ENCODE measurements around the gene UMAD1. TPM values are rescaled to one million over a fixed set of nuclear protein-coding genes. Genes with fewer than 3 reads are reported as not detected.

The UMAD1 gene
- 3.7 and 3.9 TPM in 2 replicates for total RNA-seq

DNA sequence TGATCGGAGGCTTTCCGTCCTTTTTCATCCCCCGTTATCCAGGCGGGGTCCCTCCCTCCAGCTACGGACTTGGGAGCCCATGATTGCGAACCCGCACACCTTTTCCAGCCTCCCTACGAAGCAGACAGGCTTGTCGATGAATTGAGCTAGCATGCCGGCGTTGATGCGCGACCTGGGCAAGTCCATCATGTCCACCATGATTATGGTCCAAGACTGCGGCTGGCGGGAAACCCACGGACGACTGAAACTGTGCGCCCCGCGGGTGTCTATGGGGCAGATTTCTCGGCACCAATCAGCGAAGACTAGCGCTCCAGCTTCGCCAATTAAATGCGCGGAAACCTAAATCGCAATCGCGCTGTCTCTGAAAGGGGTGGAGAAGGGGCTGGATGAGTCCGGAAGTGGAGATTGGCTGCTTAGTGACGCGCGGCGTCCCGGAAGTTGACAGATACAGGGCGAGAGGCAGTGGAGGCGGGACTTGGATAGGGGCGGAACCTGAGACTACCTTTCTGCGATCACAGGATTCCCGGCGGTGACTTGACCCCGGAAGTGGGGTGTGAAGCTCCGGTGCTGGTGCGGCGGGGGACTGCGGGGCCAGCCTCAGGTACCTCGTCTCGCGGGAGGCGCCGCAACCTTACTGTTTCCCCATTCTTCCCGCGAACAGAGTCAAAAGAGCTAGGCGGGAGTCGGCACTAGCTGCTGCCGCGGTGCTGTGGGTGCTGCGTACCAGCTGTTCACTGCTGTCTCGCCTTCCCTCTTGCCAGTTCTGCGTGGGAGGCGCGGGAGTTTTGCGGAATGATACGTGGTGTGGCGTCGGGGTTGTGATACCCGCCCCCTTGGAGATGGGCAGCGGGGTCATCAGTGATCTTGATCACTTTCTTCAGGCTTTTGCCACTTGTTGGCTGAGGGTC, at the start of gene UMAD1:
UMAD1 (plus strand) TSS at position 532 of the 908 bp plus-strand sequence. CDS start 32,620 bp downstream, outside the sequence.
- peak; percentile 97 to 99 for DNase-seq (ENCODE audit: low read depth in 2 of 2)

DNA sequence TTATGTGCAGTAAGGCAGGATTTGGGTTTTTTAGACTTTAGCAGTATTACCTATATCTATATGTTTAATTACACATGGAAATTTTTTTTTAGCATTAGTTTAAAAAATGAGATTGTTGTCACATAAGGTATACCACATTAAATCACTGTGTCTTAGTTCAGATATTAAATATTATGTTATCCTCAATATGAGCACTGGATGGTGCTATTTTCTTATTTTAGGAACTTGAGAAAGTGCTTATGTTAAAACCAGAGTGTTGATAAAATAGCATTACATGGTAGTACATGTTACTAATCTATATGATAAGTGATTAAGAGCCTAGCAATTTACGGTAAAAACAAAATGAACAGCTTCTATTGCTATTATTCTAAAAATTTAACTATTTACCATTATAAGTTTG, 45.1 kb upstream of the UMAD1 start:
- peak; percentile 29 to 39 for DNase-seq (ENCODE audit: low read depth in 2 of 2)

DNA sequence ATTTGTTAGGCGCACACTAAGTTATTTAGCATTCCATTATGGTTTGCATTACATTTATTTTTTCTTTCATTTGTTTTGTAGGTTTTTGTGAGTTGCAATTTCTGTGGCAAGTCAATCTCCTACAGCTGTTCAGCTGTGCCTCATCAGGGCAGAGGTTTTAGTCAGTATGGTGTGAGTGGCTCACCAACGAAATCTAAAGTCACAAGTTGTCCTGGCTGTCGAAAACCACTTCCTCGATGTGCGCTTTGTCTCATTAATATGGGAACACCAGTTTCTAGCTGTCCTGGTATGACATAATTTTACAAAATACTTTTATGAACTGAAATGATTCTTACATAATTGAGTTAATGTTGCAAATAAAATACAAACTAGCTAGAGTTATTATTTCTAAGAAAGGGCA, 44.4 kb upstream of the UMAD1 start:
- no peak for DNase-seq (ENCODE audit: low read depth in 2 of 2)

DNA sequence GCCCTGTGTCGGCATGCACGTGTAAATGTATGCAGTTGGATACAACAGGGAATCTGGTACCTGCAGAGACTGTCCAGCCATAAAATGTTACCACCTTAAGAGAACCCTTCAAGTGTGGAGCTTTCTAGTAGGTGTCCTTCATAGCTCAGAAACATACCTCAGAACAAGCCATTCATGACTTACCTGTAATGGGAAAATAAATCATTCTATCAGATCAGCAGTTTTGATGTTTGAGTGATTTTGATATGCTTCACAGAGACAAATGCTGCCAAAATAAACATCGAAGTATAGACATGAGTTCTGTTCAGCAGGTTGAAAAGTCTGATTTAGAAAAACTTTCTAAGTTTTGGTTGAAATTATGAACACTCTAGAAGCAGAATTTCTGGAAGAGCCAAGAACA, 33.5 kb upstream of the UMAD1 start:
- no peak for DNase-seq (ENCODE audit: low read depth in 2 of 2)

DNA sequence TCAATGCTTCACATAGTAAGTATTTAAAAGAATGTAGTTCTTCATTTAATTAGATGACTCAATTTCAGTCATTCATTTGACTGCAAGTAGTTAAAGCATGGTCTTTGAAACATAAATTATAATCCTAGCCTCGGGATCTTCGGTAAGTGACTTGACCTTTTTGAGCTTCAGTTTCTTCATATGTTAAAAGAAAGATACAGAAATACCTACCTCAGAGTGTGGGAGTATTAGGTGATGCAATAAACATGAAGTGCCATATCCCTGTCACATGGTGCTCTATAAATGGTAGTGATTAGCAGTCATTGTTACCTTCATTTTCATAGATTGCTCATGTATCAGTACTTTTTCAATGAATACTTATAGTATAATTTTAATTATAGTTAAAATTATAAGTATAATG, 31.2 kb upstream of the UMAD1 start:
- no peak for DNase-seq (ENCODE audit: low read depth in 2 of 2)

DNA sequence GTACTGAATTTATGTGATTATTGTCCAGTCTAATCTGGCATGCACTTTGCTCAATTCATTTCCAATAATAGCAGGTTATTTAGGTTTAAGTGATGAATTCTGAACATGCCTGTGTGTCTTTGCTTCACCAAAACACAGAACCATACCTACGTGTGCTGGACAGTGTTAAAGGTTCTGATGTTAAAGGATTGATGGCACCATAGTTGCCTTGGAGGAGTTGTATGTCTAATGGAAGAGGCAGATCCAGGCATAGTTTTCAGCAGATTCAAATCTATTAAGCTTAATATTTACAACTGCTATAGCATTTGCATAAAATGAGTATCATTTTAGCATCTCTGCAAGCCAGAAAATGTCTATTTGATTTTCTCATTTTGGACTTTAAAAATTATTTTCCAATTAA, 28.0 kb upstream of the UMAD1 start:
- DNase-seq (ENCODE audit: low read depth in 2 of 2): no peak

DNA sequence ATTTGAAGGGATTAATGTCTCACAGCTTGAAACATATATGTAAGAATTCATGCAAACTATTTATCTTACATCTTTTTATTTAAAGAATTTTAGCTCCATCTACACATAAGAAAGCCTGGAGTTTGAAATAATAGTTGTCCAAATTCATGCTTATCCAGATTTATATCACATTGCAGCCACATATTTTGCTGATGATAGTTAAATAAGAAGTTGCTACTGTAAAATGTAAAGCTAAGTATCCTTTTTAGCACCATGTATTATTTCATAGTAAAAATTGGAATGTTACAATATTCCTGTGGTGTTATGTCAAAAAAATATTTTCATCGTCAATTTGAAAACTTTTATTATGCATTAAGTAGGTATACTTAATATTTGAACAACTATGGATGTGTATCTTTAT, 27.3 kb upstream of the UMAD1 start:
- DNase-seq (ENCODE audit: low read depth in 2 of 2): no peak

DNA sequence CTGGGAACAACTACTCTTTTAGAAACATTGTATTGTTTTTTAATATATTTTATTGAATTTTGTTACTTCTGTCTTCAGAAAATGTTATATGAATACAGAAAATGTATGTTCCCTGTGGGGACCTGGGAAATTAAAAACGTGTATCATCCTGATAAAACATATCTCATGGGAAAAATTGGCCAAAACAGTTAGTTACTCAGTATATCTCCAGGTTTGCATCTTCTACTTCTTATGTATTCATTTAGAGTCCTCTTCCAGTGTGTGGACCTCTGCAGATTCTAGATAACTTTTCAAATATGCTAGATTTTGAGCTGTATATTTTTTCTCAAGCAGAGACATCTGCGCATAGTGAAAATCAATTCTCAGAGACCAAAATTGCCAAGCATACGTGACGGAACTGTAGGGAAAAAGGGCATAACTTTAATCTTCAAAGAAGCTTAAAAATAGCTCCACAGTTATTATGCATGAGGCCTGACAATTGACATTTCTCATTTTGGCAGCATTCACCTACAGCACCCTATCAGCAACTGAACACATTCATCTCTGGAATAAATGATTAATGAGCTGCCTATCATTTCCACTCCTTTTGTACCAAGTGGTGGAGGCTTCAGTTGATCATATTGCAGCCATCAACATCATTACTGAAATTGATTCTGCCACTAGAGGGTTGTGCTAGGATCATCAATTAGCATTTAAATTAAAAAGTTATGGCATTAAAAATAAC, 26.4 kb upstream of the UMAD1 start:
- DNase-seq (ENCODE audit: low read depth in 2 of 2): no peak

DNA sequence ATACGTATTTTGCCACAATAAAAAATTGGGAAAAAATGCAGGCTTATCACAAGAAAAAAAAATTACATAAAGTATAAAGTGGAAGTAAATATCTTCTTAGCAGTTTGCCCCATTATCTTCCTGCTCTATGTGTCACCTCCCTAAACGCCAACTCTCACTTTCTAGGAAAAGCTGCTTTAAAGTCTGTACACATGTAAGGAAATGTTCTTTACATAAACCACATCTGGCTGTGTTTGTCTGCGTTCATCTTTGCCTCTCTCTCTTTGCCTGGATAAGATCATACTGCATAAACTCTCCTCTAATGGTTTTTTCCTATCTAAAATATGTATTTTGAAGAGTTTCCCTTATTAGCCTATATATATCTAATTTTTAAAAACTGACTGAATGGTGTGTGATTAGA, 23.0 kb upstream of the UMAD1 start:
- DNase-seq (ENCODE audit: low read depth in 2 of 2): no peak

DNA sequence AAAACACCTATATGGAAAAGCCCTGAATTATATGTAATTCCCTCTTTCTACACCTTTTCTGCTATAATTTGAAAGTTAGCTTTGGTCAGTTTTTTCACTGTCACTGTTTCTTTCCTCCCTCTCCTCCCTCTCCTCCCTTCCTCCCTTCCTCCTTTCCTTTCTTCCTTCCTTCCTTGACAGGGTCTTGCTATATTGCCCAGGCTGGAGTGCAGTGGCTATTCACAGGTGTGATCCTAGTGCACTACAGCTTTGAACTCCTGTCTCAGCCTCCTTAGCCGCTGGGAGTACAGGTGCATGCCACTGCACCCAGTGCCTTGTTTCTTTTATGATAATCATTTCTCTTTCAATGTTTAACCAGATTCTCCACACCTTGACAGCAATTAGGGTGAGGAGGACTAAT, 22.1 kb upstream of the UMAD1 start:
- no peak for DNase-seq (ENCODE audit: low read depth in 2 of 2)

DNA sequence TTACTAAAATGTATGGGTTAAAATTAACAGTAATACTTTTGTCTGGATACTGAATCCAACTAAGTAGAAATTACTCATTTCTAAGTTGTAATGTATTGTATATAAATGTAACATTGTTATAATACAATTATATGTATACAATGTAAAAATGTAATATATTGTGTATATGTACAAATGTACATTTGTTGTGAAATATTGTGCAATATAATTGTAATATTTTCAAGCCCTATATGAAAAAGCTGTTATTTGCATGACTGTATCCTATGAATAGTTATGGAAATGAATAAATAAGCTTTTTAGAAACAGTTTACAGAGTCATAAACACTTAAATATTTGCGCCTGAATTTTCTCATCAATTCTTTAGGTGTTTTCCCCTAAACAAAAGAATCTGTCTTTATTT, 20.3 kb upstream of the UMAD1 start:
- no peak for DNase-seq (ENCODE audit: low read depth in 2 of 2)

DNA sequence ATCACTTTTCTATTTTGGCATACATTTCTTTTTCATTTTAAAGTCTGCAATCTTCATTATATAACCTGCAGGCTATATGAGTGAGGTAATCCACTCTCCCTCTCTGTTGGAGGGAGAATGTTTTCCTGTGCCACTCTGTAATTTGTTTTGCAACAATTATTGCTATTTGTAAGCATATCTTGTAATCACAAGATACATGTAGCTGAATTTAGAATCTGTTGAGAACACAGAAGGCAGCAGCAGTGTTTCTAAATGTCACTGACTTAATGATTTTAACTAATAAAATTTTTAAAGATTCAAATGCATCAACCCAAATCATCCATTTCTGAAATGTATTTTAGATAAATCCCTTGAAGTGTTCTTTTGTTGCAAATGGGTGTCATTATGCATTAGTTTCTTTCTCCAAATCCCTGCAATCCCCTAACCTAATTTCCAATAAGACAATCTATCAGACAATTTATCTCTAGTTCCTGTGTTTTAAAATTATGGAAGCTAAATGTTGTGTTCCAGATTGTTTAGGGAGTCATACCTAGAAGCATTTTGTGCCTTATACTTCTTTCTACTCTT, 19.8 kb upstream of the UMAD1 start:
- DNase-seq (ENCODE audit: low read depth in 2 of 2): no peak

DNA sequence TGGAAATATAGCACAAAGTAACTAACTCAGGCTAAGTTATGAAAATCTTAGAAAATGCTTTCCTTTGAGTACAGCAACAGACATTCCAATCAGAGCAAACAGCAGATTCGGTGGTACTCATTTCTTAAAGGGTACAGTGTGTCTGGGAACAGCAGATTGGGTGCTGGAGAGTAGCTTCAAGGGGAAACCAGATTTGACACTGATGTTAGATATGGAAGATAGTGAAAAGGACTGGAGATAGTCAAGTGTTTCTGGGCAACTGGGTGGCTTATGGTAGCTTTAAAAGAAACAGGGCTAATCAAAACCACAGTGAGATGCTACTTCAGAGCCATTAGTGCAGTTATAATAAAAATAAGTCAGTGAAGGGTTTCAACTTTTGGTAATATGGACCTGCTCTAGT, 12.1 kb upstream of the UMAD1 start:
- DNase-seq (ENCODE audit: low read depth in 2 of 2): no peak

DNA sequence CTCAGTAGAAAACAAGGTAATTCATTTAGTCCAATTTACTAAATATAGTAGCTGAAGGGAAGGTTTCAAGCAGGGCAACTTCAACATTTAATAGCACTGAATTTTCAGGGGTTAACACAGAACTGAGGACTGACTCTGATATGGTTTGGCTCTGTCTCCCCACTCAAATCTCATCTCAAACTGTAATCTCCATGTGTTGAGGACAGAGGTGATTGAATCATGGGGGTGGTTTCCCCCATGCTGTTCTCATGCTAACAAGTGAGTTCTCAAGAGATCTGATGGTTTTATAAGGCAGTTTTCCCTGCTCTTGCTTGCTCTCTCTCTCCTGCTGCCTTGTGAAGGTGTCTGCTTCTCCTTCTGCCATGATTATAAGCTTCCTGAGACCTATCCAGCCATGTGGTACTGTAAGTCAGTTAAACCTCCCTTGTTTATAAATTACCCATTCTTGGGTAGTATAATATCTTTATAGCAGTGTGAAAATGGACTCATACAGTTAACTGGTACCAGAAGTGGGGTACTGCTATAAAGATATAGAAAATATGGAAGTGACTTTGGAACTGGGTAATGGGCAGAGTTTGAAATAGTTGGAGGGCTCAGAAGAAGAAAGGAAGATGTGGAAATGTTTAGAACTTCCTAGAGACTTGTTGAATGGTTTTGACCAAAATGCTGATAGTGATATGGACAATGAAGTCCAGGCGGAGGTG, 9.8 kb upstream of the UMAD1 start:
- no peak for DNase-seq (ENCODE audit: low read depth in 2 of 2)

DNA sequence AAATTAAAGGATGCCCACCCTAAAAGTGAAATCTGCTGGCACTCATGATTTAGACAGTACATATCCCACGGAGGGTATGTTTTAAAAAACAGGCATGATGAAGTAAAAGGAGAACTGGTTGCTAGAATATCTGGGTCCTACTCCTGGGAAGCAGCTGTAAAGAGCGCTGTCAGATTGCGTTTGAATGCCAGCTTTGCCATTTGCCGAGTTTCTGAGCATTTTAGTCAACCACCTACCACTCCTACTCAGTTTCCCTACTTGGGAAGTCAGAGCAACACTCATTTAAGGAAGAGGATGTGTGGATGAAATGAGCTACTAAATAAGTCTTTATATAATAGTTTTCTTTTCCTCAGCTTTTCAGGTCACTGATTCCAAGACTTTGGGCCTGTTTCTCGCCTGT, 1.1 kb upstream of the UMAD1 start:
- DNase-seq (ENCODE audit: low read depth in 2 of 2): peak in 1 of 2 donors; percentile 2

DNA sequence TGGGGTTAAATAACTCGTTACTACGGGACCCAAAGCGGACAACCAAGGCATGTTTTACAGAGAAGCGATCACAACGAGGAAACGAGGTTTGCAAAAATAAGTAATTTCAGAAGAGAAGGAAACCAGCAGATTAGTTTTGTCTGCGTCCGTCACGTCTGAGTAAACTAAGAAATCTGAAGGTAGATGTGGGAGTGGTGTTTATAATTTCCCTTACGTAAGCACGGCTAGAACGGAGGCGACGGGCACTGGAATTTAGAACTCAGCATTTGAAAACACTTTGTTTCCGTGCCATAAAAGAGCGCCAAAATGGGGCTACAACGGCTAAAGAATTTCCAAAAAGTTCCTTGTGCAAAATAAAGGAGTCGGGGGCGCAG, 718 bp upstream of the UMAD1 start:
- DNase-seq (ENCODE audit: low read depth in 2 of 2): peak in 1 of 2 donors; percentile 33

DNA sequence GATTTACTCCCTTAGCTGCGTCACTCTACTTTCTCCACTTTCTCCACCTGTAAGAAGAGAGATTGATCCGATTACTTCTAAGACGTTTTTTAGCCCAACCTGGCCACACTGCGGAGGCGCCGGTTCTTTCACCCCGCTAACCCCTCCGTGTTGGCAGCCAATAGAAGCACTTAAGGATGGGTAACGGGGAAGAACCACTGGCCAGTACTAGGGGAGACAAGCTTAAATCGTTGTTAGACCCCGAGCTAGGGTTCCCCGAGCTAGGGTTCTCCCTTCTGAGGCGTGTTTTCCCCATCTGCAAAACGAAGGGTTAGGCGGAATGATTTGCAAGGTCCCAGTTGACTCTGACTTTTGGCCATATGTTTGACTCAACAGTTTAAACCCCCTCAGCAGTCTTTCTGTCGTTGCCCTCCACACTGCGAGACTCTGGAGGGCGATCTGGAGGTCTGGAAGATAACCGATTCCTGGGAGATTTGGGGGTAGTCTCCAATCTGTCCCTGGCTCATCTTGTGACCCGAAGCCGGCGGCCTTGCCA, 644 bp downstream of the UMAD1 start:
- no peak for DNase-seq (ENCODE audit: low read depth in 2 of 2)

DNA sequence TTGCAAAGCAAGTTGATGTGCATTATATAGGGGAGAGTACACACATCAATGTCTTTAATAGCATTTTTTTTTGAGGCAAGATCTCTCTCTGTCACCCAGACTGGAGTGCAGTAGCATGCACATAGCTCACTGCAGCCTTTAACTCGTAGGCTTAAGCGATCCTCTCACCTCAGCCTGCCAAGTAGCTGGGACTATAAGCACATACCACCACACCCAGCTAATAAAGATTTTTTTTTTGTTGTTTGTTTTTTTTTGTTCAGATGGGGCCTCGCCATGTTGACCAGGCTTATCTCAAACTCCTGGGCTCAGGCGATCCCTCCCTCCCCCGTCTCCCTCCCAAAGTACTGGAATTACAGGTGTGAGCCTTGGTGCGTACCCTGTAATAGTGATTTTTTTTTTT, 1.5 kb downstream of the UMAD1 start:
- DNase-seq (ENCODE audit: low read depth in 2 of 2): no peak

DNA sequence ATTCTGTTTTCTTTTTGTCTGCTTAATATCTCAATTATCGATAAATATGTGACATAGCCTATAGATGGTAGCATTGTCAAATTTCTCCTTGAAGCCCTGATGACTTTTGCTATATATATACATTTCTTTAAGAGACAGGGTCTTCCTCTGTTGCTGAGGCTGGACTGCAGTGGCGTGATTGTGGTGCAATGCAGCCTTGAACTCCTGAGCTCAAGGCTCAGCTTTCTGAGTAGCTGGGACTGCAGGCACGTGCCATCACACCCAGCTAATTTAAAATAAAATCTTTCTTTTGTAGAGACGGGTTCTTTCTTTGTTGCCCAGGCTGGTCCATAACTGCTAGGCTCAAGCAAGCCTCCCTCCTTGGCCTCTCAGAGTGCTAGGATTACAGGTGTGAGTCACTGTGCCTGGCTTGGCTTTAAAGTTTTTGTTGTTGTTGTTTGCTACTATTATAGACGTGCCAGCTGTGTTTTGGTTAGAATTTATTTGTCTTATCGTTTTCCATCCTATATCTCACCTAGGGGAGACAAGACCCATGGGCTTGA, 7.0 kb downstream of the UMAD1 start:
- DNase-seq (ENCODE audit: low read depth in 2 of 2): no peak

DNA sequence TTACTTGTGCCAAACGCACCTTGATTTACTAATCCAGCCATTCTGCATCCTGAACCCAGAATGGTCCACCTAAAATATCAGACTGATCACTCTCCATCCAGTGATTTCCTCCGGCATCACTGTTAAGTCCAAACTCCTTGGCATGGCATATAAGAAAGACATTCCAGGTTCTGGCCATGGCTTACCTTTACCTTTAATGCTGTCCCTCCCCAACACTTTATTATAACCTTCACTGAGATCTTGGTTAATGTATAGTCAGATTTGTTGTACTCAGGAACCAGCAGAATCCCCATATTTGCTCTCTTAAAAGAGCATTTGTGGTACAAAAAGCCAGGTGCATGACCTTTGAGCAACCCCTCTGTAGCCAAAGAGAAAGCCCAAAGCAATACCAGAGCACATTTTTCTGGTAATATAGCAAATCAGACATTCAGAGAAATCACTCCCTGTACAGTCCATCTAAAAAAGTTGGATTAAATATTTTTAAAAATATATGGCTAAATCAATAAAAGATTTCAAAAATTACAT, 10.2 kb downstream of the UMAD1 start:
- DNase-seq (ENCODE audit: low read depth in 2 of 2): no peak

DNA sequence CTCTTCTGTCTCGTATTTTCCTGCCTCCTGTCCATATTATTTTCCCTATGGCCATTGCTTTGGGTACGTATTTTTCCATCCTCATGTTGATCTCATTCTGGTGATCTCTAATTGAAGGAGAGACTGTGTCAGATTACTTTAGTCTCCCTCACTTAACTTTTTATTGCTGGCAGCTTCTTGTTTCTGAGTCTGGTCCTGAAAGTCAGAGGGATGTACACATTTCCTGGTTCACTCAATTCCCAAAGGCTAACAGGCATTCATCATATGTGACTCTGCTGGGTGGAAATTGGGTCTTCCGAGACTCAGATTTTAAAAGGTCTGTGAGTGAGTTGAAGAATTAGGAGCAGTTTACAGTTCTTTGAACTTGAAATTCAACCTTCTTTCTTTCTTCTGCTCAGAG, 10.9 kb downstream of the UMAD1 start:
- no peak for DNase-seq (ENCODE audit: low read depth in 2 of 2)

All from dermis microvascular lymphatic vessel endothelial cell (primary cell).